Fibroblast of gingiva (primary cell): Measurements from ENCODE around the gene SSTR5.

Source experiments
- DNase-seq: peaks from one replicate; pipeline ENCODE4 v3.0.0-alpha.2; 2011; ENCODE audit warnings: low read depth

Gene SSTR5

GRCh38 chr16:1105888-1106620 is 33.5 kb downstream of the SSTR5 start:
- peak; percentile 16 for DNase-seq

GRCh38 chr16:1106659-1107058 is 34.1 kb downstream of the SSTR5 start:
- no peak for DNase-seq

- DNase-seq, result no peak
Measured at GRCh38 chr16:1107141-1107540, 34.6 kb downstream of the SSTR5 start.

- no peak for DNase-seq
Measured at GRCh38 chr16:1107731-1108130, 35.2 kb downstream of the SSTR5 start.

GRCh38 chr16:1108299-1109252 is 36.0 kb downstream of the SSTR5 start:
- DNase-seq, result peak; percentile 27

- DNase-seq, result no peak
Measured at GRCh38 chr16:1109648-1110047, 37.1 kb downstream of the SSTR5 start.

GRCh38 chr16:1112506-1113184 is 40.1 kb downstream of the SSTR5 start:
- DNase-seq, result no peak

GRCh38 chr16:1113489-1113888 is 40.9 kb downstream of the SSTR5 start:
- DNase-seq, result no peak

- DNase-seq, result no peak
Measured at GRCh38 chr16:1113889-1114526, 41.5 kb downstream of the SSTR5 start.

GRCh38 chr16:1116693-1117077 is 44.1 kb downstream of the SSTR5 start:
- no peak for DNase-seq

GRCh38 chr16:1117176-1117900 is 44.8 kb downstream of the SSTR5 start:
- no peak for DNase-seq

GRCh38 chr16:1117926-1118325 is 45.4 kb downstream of the SSTR5 start:
- DNase-seq, result no peak

- DNase-seq, result no peak
Measured at GRCh38 chr16:1119129-1119528, 46.6 kb downstream of the SSTR5 start.

GRCh38 chr16:1119766-1120576 is 47.4 kb downstream of the SSTR5 start:
- no peak for DNase-seq

- DNase-seq, result no peak
Measured at GRCh38 chr16:1120577-1120941, 48.0 kb downstream of the SSTR5 start.

- no peak for DNase-seq
Measured at GRCh38 chr16:1121009-1121408, 48.5 kb downstream of the SSTR5 start.

- DNase-seq, result no peak
Measured at GRCh38 chr16:1121601-1122397, 49.3 kb downstream of the SSTR5 start.

- DNase-seq, result no peak
Measured at GRCh38 chr16:1122398-1122765, 49.8 kb downstream of the SSTR5 start.

- DNase-seq, result no peak
Measured at GRCh38 chr16:1123525-1124230, 51.1 kb downstream of the SSTR5 start.
